Hepatocyte (in vitro differentiated cells): ENCODE results near the gene C4orf50.

Experiments used
- EZH2 ChIP-seq: fragments of 200-600 bp; sonication (generic); IDR thresholded peaks from 2 replicates; pipeline ENCODE4 v1.6.1; 2016; ENCODE audit warnings: antibody characterized with exemption, mild to moderate bottlenecking, borderline replicate concordance
- TF ChIP-seq, protein P1 (sequence below): fragments of 200-600 bp; sonication (generic); IDR thresholded peaks from 2 replicates; pipeline ENCODE4 v1.5.1; 2016; ENCODE audit warnings: antibody characterized with exemption, mild to moderate bottlenecking; ENCODE audit not compliant: poor library complexity

DNA sequence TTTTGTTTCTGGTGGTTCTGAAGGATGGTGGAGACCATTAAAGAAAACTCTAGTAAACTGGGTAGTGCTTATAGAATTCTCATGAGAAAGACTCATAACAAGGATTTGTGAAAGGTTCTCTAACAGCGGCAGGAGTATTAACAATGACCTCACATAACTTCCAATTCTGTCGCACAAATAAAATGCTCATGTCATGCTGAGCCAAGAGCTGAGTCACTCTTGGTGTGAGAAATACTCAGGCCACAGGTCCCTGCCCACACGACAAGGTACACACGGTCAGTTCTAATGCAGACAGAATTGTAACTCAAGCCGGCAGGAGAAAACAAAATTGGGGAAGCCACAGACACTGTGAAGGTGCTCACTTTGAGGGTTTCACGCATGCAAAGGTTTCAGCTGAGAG is 34.4 kb upstream of the C4orf50 start:
- TF ChIP-seq, protein P1, sequence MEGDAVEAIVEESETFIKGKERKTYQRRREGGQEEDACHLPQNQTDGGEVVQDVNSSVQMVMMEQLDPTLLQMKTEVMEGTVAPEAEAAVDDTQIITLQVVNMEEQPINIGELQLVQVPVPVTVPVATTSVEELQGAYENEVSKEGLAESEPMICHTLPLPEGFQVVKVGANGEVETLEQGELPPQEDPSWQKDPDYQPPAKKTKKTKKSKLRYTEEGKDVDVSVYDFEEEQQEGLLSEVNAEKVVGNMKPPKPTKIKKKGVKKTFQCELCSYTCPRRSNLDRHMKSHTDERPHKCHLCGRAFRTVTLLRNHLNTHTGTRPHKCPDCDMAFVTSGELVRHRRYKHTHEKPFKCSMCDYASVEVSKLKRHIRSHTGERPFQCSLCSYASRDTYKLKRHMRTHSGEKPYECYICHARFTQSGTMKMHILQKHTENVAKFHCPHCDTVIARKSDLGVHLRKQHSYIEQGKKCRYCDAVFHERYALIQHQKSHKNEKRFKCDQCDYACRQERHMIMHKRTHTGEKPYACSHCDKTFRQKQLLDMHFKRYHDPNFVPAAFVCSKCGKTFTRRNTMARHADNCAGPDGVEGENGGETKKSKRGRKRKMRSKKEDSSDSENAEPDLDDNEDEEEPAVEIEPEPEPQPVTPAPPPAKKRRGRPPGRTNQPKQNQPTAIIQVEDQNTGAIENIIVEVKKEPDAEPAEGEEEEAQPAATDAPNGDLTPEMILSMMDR, result no peak
- TF ChIP-seq EZH2, result no peak
